ENCODE results near the gene VTCN1. TPM values are rescaled to one million over a fixed set of nuclear protein-coding genes. Genes with fewer than 3 reads are reported as not detected.

VTCN1 gene
- polyA plus RNA-seq, 3 donors: not detected

GRCh38 chr1:117164209-117164608 is 46.5 kb downstream of the VTCN1 start:
- Mint-ChIP-seq H3K27me3 (ENCODE audit: low read depth in 3 of 3) (peaks cover 0 to 3% (median 2%) of the 10 kb centered on the region in 3 donors), H3K4me3 (no peak overlapping the region), H3K4me1 (no peaks in the 10 kb centered on the region), H3K9me3 (peaks cover 0 to 9% (median 4%) of the 10 kb centered on the region in 7 donors), H3K27ac (no peak overlapping the region), H3K36me3 (no peaks in the 10 kb centered on the region)
- TF ChIP-seq CTCF (IDR thresholded peaks at IDR 0.05): no peak
- Histone ChIP-seq H3K36me3 (replicated peaks in 1 of 2; ENCODE audit: control insufficient read depth in 1 of 2, insufficient read depth in 2 of 2, low read length in 2 of 2) (no peaks in the 10 kb centered on the region), H3K9me3 (replicated peaks in 1 of 2; ENCODE audit: control insufficient read depth in 1 of 2, insufficient read depth in 1 of 2, low read length in 2 of 2) (no peaks in the 10 kb centered on the region), H3K4me2 (replicated peaks; ENCODE audit: extremely low read depth, low read length, poor library complexity, severe bottlenecking) (no peak overlapping the region), H2AFZ (ENCODE audit: insufficient read depth, low read depth, low read length, poor library complexity, severe bottlenecking) (no peak overlapping the region), H4K20me1 (ENCODE audit: insufficient read depth, low read length) (no peaks in the 10 kb centered on the region), H3K4me1 (ENCODE audit: control insufficient read depth in 1 of 2, insufficient read depth in 2 of 2, low read length in 2 of 2) (no peaks in the 10 kb centered on the region), H3K9ac (ENCODE audit: insufficient read depth, low read length, poor library complexity, severe bottlenecking) (no peak overlapping the region), H3K27me3 (ENCODE audit: control insufficient read depth in 2 of 2, insufficient read depth in 2 of 2, low read length in 2 of 2) (no peaks in the 10 kb centered on the region), H3K4me3 (replicated peaks in 1 of 3; ENCODE audit: low read depth in 2 of 3, low read length in 3 of 3) (no peak overlapping the region), H3K79me2 (ENCODE audit: insufficient read depth, low read length) (no peaks in the 10 kb centered on the region), H3K27ac (ENCODE audit: low read depth in 1 of 2, low read length in 2 of 2) (no peak overlapping the region)
- intact Hi-C loops (cut with micrococcal nuclease): no loop called here
- no peak for DNase-seq
- 83% methylated on average over 3 of the region's 4 CpGs for WGBS (ENCODE audit: insufficient coverage)

GRCh38 chr1:117162816-117163215 is 47.9 kb downstream of the VTCN1 start:
- no peaks in the 10 kb centered on the region for H4K20me1 ChIP-seq (ENCODE audit: insufficient read depth, low read length)
- Mint-ChIP-seq H3K36me3 (no peaks in the 10 kb centered on the region), H3K4me3 (no peak overlapping the region), H3K27me3 (ENCODE audit: low read depth in 3 of 3) (peaks cover 0 to 3% (median 2%) of the 10 kb centered on the region in 3 donors), H3K27ac (no peak overlapping the region), H3K9me3 (peaks cover 0 to 14% (median 6%) of the 10 kb centered on the region in 7 donors), H3K4me1 (no peaks in the 10 kb centered on the region)
- intact Hi-C loops (cut with micrococcal nuclease): no loop called here
- no peak overlapping the region for H3K4me2 ChIP-seq (replicated peaks; ENCODE audit: extremely low read depth, low read length, poor library complexity, severe bottlenecking)
- WGBS (ENCODE audit: insufficient coverage): 87% methylated on average over 6 of the region's 6 CpGs
- H3K9ac ChIP-seq (ENCODE audit: insufficient read depth, low read length, poor library complexity, severe bottlenecking): no peak overlapping the region
- H3K4me1 ChIP-seq (ENCODE audit: control insufficient read depth in 1 of 2, insufficient read depth in 2 of 2, low read length in 2 of 2): no peaks in the 10 kb centered on the region
- H3K9me3 ChIP-seq (replicated peaks in 1 of 2; ENCODE audit: control insufficient read depth in 1 of 2, insufficient read depth in 1 of 2, low read length in 2 of 2): peaks cover 0 to 5% of the 10 kb centered on the region in 2 donors
- H3K27me3 ChIP-seq (ENCODE audit: control insufficient read depth in 2 of 2, insufficient read depth in 2 of 2, low read length in 2 of 2): no peaks in the 10 kb centered on the region
- no peak overlapping the region for H3K4me3 ChIP-seq (replicated peaks in 1 of 3; ENCODE audit: low read depth in 2 of 3, low read length in 3 of 3)
- no peaks in the 10 kb centered on the region for H3K36me3 ChIP-seq (replicated peaks in 1 of 2; ENCODE audit: control insufficient read depth in 1 of 2, insufficient read depth in 2 of 2, low read length in 2 of 2)
- no peak overlapping the region for H3K27ac ChIP-seq (ENCODE audit: low read depth in 1 of 2, low read length in 2 of 2)
- no peak overlapping the region for H2AFZ ChIP-seq (ENCODE audit: insufficient read depth, low read depth, low read length, poor library complexity, severe bottlenecking)
- no peak for DNase-seq
- TF ChIP-seq CTCF (IDR thresholded peaks at IDR 0.05): no peak
- H3K79me2 ChIP-seq (ENCODE audit: insufficient read depth, low read length): no peaks in the 10 kb centered on the region
